Lower leg skin (tissue), 3 donors: Measurements from ENCODE around the gene WDR11.

Source experiments
- CTCF ChIP-seq, 3 donors: fragments of 450-650 bp; IDR thresholded peaks; one replicate each; pipeline ENCODE4 v1.5.1; 2016; ENCODE audit warnings: antibody characterized with exemption in 3 of 3, mild to moderate bottlenecking in 3 of 3, moderate library complexity in 2 of 3
- POLR2A ChIP-seq, 2 donors: fragments of 450-650 bp; IDR thresholded peaks; one replicate each; pipeline ENCODE4 v1.6.1; 2016 to 2017; ENCODE audit warnings: antibody characterized with exemption in 2 of 2, mild to moderate bottlenecking in 1 of 2, moderate library complexity in 1 of 2

GRCh38 chr10:120810298-120810697, 40.9 kb upstream of the WDR11 start:
- TF ChIP-seq CTCF (IDR thresholded peaks at IDR 0.05), result no peak
- TF ChIP-seq POLR2A (IDR thresholded peaks at IDR 0.05), result no peak
